Mammary epithelial cell (primary cell): ENCODE measurements around the gene GRIA2.

Experiments used
- CTCF ChIP-seq, 2 donors: IDR thresholded peaks in 1 of 2; conservative IDR thresholded peaks in 1 of 2; 2 replicates each; pipeline ENCODE4 v1.5.1; 2011 to 2012; ENCODE audit warnings: inconsistent platforms in 2 of 2, low read length in 2 of 2, mild to moderate bottlenecking in 2 of 2, control low read depth in 1 of 2, low read depth in 1 of 2; ENCODE audit not compliant: insufficient read depth in 1 of 2; ENCODE audit errors: extremely low read depth in 1 of 2
- EZH2 ChIP-seq: IDR thresholded peaks from 2 replicates; pipeline ENCODE4 v1.6.1; 2012; ENCODE audit warnings: low read length, inconsistent platforms, borderline replicate concordance

DNA sequence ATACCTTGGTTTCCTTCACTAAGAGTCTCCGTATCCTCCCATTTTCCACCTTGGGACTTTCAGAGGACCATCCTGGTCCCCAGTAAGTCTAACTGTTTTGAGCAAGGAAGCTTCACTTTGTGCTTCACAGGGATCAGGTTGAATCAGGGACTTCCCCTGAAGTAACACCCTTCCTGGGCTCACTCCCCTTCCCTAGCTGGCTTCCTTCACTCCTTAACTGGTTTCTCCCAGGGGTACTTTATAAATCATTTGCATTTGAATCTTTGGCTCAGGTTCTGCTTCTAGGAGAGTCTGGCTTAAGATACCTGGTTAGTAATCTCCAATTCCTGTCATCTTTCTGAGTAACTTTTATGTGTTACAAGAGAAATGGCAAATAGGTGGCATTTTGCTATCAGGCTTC is 24.5 kb upstream of the GRIA2 start:
- TF ChIP-seq EZH2 (no peak), CTCF (conservative IDR thresholded peaks at IDR 0.05 in 1 of 2, IDR thresholded peaks at IDR 0.05 in 1 of 2; ENCODE audit: extremely low read depth in 1 of 2, insufficient read depth in 1 of 2, low read depth in 1 of 2, low read length in 2 of 2) (no peak)
